Smooth muscle cell of the brain vasculature (primary cell): ENCODE measurements around the gene ZNF165.
"Not testable (repeated sequence)": the region's sequence is repeated elsewhere in the genome, so short reads cannot be mapped to it uniquely, and the experiment has no call there.

Experiments
- DNase-seq: peaks from one replicate; pipeline ENCODE4 v3.0.0-alpha.2; 2012; ENCODE audit warnings: low read depth, low spot score

The ZNF165 gene

DNA sequence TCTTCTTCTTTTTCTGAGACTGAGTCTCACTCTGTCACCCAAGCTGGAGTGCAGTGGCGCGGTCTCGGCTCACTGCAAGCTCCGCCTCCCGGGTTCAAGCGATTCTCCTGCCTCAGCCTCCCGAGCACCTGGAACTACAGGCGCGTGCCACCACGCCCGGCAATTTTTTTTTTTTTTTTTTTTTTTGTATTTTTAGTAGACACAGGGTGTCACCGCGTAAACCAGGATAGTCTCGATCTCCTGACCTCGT, at the start of gene ZNF165:
ZNF165 (plus strand) TSS at position 188 of the 250 bp plus-strand sequence. CDS start 4,913 bp downstream, outside the sequence.
- not testable (repeated sequence) for DNase-seq

- DNase-seq: no peak
Observed at GRCh38 chr6:28053584-28053983, 26.8 kb upstream of the ZNF165 start.

DNA sequence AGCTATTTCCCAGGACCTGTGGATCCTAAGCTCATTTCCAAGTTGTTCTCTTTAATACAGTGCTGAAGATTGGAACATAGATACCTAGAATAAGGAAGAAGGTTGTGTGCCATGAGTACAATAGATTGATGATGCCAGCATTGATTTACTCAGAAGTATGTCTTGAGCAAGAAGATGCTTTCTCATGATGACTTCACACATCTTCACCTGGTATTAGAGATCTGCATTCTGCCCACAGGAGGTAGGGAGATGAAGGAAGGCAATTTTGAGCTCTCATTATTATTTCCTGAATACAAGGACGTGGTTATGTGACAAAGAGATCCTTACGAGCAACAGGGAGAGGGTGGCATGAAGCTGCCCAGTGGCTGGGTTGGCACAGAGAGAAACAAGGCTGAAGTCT, 20.0 kb upstream of the ZNF165 start:
- no peak for DNase-seq

GRCh38 chr6:28064272-28064671, 16.1 kb upstream of the ZNF165 start:
- DNase-seq: no peak

GRCh38 chr6:28068067-28068466, 12.3 kb upstream of the ZNF165 start:
- no peak for DNase-seq

DNA sequence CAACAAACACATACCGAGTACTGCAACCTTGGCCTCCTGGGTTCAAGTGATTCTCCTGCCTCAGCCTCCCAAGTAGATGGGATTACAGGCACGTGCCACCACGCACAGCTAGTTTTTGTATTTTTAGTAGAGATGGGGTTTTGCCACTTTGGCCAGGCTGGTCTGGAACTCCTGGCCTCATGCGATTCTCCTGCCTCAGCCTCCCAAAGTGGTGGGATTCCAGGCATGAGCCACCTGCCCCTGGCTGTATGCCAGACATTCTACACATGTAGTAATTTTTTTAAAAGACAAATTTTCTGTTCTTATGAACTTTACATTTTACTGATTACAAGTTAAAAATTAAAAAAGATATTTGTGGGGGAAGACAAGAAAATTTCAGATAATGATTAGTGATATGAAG, 9.4 kb upstream of the ZNF165 start:
- DNase-seq: not testable (repeated sequence)

- DNase-seq: no peak
Observed at GRCh38 chr6:28078050-28078449, 2.3 kb upstream of the ZNF165 start.

DNA sequence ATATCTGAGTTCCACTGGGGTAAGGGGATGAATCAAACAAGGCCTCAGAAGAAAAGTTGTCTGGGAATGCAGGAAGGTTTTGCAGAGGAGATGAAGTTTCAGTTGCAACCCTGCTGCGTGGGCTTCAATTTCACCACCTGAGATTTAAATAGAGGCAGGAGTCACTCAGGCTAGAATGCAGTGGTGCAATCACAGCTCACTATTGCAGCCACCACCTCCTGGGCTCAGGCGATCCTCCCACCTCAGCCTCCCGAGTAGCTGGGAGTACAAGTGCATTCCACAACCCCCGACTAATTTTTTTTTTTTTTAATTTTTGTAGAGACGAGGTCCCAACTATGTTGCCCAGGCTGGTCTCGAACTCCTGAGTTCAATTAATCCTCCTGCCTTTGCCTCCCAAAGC, 1.5 kb upstream of the ZNF165 start:
- no peak for DNase-seq

- peak; percentile 96 for DNase-seq
Observed at GRCh38 chr6:28080631-28081485, 490 bp downstream of the ZNF165 start.

- DNase-seq: no peak
Observed at GRCh38 chr6:28081486-28081751, 1.1 kb downstream of the ZNF165 start.

- DNase-seq: no peak
Observed at GRCh38 chr6:28082939-28083338, 2.6 kb downstream of the ZNF165 start.

- no peak for DNase-seq
Observed at GRCh38 chr6:28089054-28089453, 8.7 kb downstream of the ZNF165 start.

DNA sequence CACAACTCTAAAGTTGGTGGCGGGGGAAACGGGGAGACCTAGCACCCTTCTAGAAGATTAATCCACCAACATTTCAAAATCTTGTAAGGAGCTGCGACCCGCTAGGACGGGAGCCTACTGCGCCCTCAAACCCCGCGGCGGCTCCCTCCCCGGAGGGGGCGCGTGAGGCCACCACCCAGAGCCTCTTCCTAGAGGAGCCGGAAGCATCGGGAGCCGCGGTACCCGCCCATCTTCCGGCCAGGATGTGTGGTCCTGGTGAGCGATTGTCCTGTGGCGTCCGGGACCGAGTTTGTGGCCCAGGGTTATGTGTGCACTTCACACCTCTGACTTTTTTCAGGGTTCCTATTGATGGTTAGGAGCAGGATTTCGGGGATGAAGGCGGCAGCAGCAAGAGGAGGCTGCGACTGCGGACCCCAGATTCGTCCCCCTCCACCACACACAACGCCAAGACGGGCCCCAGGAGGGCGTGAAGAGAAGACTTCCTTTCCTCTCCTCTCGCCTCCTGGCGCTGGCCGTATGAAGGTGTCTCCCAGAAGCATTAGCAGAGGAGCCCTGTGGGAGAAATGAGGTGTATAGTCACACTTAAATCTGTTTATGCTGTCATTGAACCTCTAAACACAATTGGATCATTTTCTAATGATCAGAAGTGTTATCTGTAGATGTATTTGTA, 10.7 kb downstream of the ZNF165 start:
- DNase-seq: no peak

- not testable (repeated sequence) for DNase-seq
Observed at GRCh38 chr6:28102222-28102621, 21.9 kb downstream of the ZNF165 start.

- not testable (repeated sequence) for DNase-seq
Observed at GRCh38 chr6:28102699-28103098, 22.3 kb downstream of the ZNF165 start.

DNA sequence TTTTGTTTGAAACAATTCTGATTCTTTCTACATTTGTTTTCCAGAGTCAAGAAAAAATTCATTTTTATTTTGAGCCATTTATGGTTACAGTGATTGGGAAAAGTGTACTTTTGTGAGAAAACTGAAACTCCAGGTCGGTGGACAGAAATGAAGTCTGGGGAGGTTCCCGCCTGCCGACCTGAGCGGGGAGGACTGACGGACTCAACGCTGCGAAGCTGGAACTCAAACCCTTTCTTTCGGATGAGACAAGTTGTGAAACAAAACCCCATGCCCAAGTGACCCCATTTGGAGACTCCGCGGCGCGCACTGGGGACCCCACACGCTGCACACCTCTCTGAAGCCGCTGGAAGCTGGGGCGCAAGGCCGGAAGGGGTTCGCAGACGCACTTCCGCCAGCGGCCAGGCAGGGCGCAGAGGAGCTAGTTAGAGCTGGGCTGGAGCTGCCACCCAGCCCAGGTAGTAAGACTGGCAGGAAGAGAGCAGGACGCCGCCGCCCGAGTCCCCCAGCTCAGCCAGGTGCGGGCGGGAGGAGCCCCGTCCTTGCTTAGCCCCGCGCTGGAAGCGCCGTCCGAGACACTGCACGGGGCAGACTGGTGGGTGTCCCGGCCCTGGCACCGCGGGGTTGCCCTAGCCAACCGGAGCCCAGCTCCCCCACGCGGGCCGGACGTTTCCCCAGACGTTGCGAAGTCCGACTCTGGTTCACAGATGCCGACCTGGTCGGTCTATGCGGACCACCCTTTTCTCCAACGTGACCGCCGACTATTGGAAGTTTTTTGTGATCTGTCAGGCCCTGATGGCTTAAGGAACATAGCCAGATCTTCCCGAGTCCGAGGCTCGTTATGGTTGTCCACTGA, 24.2 kb downstream of the ZNF165 start:
- peak; percentile 43 for DNase-seq

GRCh38 chr6:28105245-28105639, 24.9 kb downstream of the ZNF165 start:
- no peak for DNase-seq

DNA sequence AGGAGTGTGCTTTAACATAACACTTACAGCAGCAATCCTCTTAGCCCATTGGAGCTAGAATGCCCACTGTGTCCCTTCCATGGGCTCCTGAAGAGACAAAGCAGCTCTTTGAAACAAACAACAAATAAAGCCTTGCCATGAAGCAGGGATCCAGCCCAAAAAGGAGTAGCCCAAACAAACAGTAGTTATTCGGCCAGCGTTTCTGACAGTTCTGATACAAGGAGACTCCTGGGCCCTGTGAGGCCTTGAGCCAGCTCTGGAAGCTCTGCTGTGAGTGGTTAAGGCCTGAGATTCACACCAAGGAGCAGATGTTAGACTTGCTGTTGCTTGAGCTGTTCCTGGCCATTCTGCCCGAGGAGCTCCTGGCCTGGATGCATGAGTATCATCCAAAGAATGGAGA, 27.1 kb downstream of the ZNF165 start:
- DNase-seq: no peak

DNA sequence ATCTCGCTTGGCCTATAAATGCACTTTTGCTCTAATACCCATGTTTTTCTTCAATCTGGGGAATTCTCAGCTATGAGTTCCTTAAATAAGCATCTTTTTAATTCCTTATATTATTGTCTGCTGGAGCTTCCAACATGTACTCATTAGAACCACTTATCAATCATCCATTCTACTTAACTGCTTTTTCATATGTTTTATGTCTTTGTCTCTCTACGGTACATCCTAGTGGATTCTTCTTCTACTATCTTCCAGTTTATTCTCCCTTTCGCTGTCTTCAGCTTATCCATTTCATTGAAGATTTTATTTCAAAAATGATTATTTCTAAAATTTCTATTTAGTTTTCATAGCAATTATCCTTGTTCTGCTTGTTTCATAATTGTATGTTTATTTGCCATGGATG, 31.6 kb downstream of the ZNF165 start:
- DNase-seq: no peak

DNA sequence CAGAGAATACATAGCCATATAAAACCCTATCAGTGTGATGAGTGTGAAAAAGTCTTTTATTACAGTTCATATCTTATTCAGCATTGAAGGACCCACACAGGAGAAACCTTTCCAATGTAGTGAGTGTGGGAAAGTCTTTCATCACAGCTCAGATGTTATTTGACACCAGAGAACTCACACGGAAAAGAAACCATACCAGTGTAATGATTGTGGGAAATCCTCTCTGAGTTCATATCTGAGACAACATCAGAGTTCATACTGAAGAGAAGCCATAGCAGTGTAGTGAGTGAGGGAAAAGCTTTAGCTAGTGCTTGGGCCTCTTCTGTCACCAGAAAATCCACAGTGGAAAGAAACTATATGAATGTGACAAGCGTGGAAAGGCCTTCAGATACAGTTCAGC, 35.4 kb downstream of the ZNF165 start:
- no peak for DNase-seq

DNA sequence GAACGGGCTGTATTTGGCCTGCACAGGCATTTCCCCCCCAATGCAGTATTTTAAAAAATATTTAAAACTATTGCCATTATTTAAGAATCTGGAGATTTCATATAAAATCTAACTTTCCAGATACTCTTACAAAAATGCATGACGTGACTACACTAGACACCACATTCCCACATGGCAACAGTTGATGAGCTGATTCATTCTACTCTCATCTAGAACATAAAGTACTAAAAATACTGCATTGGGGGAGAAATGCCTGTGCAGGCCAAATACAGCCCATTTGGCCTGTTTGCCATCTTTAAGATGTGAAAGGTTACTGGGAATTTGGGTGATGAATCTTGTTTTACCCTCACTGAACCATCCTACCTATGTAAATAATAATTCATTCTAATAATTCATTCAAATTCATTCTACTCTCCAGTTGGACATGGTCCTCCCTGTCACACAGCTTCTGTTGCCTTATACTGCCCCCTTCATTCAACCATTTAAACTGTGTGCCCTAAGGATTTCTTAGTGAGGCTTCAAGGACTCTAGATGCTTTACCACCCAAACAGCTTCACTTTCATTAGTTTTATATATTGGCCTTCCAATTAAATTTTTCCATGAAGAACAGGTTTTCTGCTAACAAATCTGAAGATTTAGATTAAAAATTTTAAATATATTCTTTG, 37.1 kb downstream of the ZNF165 start:
- no peak for DNase-seq

- no peak for DNase-seq
Observed at GRCh38 chr6:28118217-28118616, 37.8 kb downstream of the ZNF165 start.
